ENCODE data around the gene ZAR1L. TPM values are rescaled to one million over a fixed set of nuclear protein-coding genes. Genes with fewer than 3 reads are reported as not detected.

Gene ZAR1L
- polyA plus RNA-seq, 2 of the 4 experiments (the other 2 are of a cell fraction), result not detected

- WGBS (ENCODE audit: missing lambda C conversion rate), result 73% methylated on average over 14 of the region's 14 CpGs
- H3K4me2 ChIP-seq, result no peak overlapping the region
- H3K27ac ChIP-seq, result no peak overlapping the region
- H3K4me3 ChIP-seq, result no peak overlapping the region
- no peak for FAIRE-seq
- H3K4me1 ChIP-seq, result no peaks in the 10 kb centered on the region
- no peaks in the 10 kb centered on the region for H3K9me3 ChIP-seq
- no peak for TF ChIP-seq HOXB13 (CRISPR knock-in tag; IDR thresholded peaks at IDR 0.05; ENCODE audit: low read depth)
- TF ChIP-seq TP53 (CRISPR knock-in tag; IDR thresholded peaks at IDR 0.05), result no peak
- TF ChIP-seq CEBPB (IDR thresholded peaks at IDR 0.05), result no peak
- TF ChIP-seq CHD4 (IDR thresholded peaks at IDR 0.05; ENCODE audit: borderline replicate concordance), result no peak
- TF ChIP-seq POLR2A (IDR thresholded peaks at IDR 0.05; ENCODE audit: low read length), result no peak
- TF ChIP-seq MAFK (IDR thresholded peaks at IDR 0.05; ENCODE audit: partially characterized antibody), result no peak
- no peak for TF ChIP-seq RFX5 (IDR thresholded peaks at IDR 0.05)
- TF ChIP-seq, protein P1, sequence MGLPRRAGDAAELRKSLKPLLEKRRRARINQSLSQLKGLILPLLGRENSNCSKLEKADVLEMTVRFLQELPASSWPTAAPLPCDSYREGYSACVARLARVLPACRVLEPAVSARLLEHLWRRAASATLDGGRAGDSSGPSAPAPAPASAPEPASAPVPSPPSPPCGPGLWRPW (IDR thresholded peaks at IDR 0.05), result no peak
- no peak for TF ChIP-seq ATOH8 (CRISPR knock-in tag; IDR thresholded peaks at IDR 0.05; ENCODE audit: low read depth)
- no peak for TF ChIP-seq CBX8 (IDR thresholded peaks at IDR 0.05)
- no peak for TF ChIP-seq SREBF2 (IDR thresholded peaks at IDR 0.05)
- no peak for TF ChIP-seq FOSB (CRISPR knock-in tag; IDR thresholded peaks at IDR 0.05)
- TF ChIP-seq, protein P2, sequence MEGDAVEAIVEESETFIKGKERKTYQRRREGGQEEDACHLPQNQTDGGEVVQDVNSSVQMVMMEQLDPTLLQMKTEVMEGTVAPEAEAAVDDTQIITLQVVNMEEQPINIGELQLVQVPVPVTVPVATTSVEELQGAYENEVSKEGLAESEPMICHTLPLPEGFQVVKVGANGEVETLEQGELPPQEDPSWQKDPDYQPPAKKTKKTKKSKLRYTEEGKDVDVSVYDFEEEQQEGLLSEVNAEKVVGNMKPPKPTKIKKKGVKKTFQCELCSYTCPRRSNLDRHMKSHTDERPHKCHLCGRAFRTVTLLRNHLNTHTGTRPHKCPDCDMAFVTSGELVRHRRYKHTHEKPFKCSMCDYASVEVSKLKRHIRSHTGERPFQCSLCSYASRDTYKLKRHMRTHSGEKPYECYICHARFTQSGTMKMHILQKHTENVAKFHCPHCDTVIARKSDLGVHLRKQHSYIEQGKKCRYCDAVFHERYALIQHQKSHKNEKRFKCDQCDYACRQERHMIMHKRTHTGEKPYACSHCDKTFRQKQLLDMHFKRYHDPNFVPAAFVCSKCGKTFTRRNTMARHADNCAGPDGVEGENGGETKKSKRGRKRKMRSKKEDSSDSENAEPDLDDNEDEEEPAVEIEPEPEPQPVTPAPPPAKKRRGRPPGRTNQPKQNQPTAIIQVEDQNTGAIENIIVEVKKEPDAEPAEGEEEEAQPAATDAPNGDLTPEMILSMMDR (IDR thresholded peaks at IDR 0.05), result no peak
- TF ChIP-seq KDM5A (IDR thresholded peaks at IDR 0.05), result no peak
- no peak for TF ChIP-seq ZSCAN20 (CRISPR knock-in tag; IDR thresholded peaks at IDR 0.05)
- TF ChIP-seq CHD2 (IDR thresholded peaks at IDR 0.05; ENCODE audit: low read length, partially characterized antibody), result no peak
- no peak for TF ChIP-seq FOSL2 (IDR thresholded peaks at IDR 0.05)
- no peak for TF ChIP-seq FOSL2 (CRISPR knock-in tag; IDR thresholded peaks at IDR 0.05)
- TF ChIP-seq ZC3H11A (IDR thresholded peaks at IDR 0.05), result no peak
- TF ChIP-seq RCOR1 (IDR thresholded peaks at IDR 0.05; ENCODE audit: low read depth, low read length), result no peak
- TF ChIP-seq, protein P3, sequence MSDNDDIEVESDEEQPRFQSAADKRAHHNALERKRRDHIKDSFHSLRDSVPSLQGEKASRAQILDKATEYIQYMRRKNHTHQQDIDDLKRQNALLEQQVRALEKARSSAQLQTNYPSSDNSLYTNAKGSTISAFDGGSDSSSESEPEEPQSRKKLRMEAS (IDR thresholded peaks at IDR 0.05), result no peak
- CTCF ChIA-PET, result interaction anchor here (1.2 kb wide), 1 partner anchor 11 kb away, joined by 6 read pairs; no protein-coding TSS in a partner anchor
- POLR2A ChIA-PET, result no interaction called here
- ATAC-seq, result no peak
- no peak for DNase-seq (ENCODE audit: low read depth in 1 of 2, low spot score in 1 of 2)
Measured at GRCh38 chr13:32253911-32254399, 61.2 kb downstream of the ZAR1L start.

Other genes with a start within 250 kb of the ZAR1L start
- 4.6 and 5.9 TPM in 2 replicates for gene BRCA2, start 145 bp upstream of the ZAR1L start, polyA plus RNA-seq (2011; rRNA removed)
- gene BRCA2, start 145 bp upstream of the ZAR1L start, polyA plus RNA-seq (2017; fragmentation: RNase III; extraction: RNeasy Plus Mini Kit Qiagen cat#74134 plus additional on column Dnase treatment), result 2.6 to 3.6 TPM (median 3.4 TPM) in 3 replicates
- gene N4BP2L1, start 112.8 kb upstream of the ZAR1L start, polyA plus RNA-seq (2011; rRNA removed), result 0.50 and 0.85 TPM in 2 replicates
- gene N4BP2L1, start 112.8 kb upstream of the ZAR1L start, polyA plus RNA-seq (2017; fragmentation: RNase III; extraction: RNeasy Plus Mini Kit Qiagen cat#74134 plus additional on column Dnase treatment), result 0.41 to 0.64 TPM (median 0.55 TPM) in 3 replicates
- gene N4BP2L2, start 223.4 kb upstream of the ZAR1L start, polyA plus RNA-seq (2011; rRNA removed), result 40.6 and 56.2 TPM in 2 replicates
- 26.9 to 29.3 TPM (median 27.9 TPM) in 3 replicates for gene N4BP2L2, start 223.4 kb upstream of the ZAR1L start, polyA plus RNA-seq (2017; fragmentation: RNase III; extraction: RNeasy Plus Mini Kit Qiagen cat#74134 plus additional on column Dnase treatment)

All from A549 (cell line).